Measurements from ENCODE around the gene ASAP2.

GRCh38 chr2:9415516-9416169, 209.0 kb downstream of the ASAP2 start:
- TF ChIP-seq POLR2AphosphoS5 (IDR thresholded peaks at IDR 0.05; ENCODE audit: low read depth, low read length) = no peak
- no peak for TF ChIP-seq TAF1 (IDR thresholded peaks at IDR 0.05; ENCODE audit: borderline replicate concordance, insufficient read depth, low read length)

All from PFSK-1 (cell line).